GM21576 (cell line): ENCODE results near the gene GOPC.
A peak's percentile ranks its signal among the peaks of the same experiment; 100 is the strongest.

Source experiments
- ATAC-seq: cut with Tn5 transposase; IDR thresholded peaks from one replicate; pipeline ENCODE4 v1.9.1; 2021; ENCODE audit warnings: mild to moderate bottlenecking, moderate library complexity; ENCODE audit not compliant: unreplicated experiment

Gene GOPC

DNA sequence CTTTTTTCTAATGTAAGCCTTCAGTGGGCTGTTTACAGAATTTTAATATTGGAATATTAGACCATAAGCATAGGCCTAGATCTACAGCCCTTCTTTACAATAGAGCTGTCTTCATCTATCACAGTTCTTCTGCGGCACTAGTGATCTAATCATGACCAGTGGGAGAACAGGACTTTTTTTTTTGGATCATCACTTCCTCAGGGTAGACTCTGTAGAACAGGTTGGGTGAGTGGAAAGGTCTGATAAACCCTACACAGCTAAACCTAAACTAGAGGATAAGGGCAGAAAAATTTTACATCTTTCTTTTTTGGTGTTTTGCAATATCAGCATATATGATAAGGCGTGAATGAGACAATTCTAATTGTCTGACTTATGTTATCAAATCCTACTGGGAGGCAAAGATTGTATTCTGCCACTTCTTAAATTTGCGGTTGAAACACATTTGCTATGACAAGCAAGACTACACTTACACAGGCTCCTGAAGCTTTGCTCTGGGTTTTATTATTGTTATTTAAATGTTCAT, 52.2 kb downstream of the GOPC start:
- no peak for ATAC-seq

DNA sequence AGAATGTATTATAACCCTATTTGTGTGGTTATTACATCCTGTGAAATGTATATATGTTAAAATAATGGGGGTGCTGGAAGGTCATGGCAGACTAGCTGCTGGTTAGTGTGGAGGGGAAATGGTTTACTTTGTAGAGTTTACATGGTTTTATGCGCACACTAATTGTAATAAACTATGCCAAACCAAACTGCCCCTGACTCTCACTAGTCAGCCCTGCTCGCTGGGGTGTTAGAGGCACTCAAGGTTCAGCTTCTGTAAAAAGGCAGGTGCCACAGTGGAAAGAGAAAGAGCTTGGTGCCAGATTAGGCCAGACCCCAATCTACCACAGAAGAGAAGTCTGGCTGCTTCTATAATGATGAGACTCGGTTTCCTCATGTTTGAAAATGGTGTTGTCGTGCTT, 52.7 kb downstream of the GOPC start:
- ATAC-seq = no peak

DNA sequence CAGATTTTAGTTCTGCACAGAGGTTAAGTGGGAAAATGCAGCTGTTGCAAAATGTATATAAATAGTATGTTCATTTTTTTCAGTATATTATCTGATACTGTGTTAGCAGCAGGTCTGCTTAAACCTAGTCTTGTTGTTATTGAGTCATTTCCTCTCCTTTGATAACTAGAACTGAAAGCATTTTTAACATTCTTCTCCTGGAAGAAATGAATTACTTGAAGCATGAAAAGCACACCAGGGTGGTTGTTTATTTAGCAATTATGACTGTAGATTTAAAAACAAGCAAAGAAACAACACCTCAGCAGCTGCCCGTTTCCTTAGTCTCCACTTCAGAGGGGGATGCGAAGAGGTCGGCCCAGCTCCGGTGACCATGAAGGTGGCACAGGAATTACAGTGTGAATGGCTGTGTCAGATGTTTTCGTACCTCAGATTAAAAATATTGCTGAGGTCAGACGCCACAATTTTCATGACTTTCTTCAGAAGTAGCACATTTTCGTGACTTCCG, 53.5 kb downstream of the GOPC start:
- ATAC-seq = no peak

DNA sequence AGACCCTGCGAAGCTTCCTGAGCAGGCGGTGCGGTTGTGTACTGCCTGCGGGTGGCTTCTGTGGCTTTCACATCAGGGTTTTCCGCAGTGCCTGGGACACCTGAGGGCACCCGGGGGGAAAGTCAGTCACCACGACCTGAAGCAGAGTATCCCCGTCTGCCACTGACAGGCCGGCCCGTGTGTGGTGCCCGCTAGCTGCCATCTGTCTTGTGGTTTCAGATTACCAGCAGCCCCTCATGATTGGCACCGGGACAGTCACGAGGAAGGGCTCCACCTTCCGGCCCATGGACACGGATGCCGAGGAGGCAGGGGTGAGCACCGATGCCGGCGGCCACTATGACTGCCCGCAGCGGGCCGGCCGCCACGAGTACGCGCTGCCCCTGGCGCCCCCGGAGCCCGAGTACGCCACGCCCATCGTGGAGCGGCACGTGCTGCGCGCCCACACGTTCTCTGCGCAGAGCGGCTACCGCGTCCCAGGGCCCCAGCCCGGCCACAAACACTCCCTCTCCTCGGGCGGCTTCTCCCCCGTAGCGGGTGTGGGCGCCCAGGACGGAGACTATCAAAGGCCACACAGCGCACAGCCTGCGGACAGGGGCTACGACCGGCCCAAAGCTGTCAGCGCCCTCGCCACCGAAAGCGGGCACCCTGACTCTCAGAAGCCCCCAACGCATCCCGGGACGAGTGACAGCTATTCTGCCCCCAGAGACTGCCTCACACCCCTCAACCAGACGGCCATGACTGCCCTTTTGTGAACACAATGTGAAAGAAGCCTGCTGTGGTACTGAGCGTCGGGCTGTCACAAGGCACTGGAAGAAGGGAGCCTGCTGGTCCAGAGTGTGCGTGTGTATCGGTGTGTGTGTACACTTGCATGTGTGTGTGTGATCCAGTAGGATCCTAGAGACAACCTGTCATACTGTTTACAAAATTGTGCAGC, 54.4 kb downstream of the GOPC start:
- ATAC-seq = peak; percentile 51

DNA sequence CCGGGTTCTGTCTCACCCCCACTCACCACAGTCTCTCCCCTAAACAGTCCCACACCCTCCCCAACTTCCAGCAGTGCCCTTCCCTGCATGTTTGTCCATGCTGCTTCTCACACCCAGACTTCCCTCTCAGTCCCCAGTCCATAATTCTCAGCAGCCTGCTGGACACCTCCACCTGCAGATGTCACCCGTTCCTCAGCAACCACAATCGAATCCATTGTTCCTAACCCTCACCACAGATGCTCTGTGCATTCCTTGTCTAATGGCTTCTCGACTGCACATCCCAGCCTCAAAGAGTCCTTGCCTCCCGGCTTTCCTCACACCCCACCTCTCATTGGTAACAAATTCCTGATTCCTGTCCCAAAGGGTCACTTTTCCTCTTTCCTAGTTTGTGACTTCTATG, 55.6 kb downstream of the GOPC start:
- no peak for ATAC-seq

DNA sequence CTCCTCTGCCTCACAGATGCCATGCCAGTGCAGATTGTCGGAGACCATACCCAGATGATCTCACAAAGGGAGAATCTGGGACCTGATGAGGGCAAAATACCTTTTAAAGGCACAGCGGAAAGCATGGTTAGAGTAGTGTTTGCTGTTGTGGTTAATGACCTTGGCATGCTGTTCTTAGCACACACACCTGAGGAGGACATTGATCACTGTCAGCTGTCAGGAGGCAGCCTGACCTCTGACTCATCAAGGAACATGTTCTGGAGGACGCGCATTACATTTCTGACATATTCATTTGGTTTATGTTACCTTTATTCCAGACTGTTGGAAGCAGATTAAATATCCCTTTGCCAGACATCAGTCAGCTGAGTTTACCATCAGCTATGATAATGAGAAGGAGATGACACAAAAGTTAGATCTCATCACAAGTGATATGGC, 57.1 kb downstream of the GOPC start:
- no peak for ATAC-seq

DNA sequence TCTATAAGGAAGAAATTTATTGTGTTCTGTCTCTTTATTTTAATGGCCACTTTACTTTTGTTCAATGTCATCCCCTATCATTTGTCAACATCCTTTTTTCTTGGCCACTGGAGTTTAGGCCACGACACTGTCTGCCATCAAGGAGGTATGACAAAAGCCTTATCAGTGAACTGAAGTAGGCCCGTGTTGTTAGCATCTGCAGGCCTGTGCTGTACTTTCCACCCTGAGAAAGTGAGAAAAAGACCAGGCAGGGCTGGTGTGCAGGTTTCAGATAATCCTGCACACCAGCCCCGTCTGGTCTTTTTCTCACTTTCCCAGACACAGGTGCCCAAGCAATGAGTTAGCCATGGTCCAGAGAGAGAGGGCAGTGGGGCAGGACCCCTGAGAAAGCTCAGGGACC, 57.6 kb downstream of the GOPC start:
- ATAC-seq = no peak

DNA sequence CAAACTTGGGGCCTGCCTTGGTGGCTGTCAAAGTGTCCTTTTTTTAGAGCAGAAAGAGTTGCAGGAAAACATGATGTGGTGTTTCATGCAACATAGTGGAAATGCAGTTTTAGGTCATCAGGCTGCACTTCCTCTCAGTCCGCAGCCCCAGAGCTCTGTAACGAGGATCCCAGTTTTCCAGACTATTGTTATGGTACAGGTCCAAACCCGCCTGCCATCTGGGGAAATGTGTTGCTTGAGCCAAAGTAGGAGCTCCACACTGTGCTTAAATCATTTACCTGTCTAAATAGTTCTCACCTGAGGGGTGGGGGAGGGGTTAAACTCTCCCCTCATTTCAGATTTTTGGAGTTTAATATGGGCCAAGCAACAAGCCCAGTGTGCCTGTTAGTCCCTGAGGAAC, 59.8 kb downstream of the GOPC start:
- no peak for ATAC-seq

DNA sequence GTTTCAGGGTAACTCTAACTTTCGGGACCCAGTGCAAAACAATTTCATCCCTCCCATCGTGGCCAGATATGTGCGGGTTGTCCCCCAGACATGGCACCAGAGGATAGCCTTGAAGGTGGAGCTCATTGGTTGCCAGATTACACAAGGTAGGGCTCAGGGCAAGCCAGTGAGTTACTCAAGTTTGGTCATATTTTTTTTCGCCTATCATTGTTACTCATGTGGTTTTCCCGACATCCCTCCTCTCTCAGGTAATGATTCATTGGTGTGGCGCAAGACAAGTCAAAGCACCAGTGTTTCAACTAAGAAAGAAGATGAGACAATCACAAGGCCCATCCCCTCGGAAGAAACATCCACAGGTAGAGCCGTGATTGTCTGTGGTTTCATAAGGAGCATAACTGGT, 61.6 kb downstream of the GOPC start:
- no peak for ATAC-seq

DNA sequence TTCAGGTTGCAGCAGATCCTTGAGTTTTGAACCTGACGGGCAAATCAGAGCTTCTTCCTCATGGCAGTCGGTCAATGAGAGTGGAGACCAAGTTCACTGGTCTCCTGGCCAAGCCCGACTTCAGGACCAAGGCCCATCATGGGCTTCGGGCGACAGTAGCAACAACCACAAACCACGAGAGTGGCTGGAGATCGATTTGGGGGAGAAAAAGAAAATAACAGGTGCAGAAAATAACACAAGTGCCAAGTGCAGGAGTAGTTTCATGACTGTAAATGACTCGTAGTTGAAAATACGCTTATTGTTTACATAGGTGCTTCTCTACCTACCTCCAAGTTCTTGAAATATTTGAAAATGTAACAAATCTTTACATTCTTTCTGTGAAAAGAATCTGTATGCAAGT, 63.7 kb downstream of the GOPC start:
- no peak for ATAC-seq

DNA sequence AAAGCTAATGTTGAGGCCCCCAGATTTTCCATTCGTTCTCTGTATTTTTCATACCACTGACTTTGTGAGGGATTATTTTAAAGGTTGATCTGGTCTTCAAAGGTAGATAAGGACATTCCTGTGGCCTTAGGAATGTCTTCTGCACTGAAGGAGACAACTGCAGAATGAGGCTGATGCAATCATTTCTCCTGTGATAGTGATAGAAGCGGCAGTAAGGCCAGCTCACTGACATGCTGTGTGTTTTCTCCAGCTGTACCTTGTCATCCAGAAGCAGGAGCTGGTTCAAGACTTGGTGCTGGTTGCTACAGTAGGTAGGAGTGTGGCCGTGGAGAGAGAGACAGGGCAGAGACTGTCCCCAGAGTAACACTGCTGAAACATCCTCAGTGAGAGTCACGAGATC, 66.0 kb downstream of the GOPC start:
- ATAC-seq = no peak

DNA sequence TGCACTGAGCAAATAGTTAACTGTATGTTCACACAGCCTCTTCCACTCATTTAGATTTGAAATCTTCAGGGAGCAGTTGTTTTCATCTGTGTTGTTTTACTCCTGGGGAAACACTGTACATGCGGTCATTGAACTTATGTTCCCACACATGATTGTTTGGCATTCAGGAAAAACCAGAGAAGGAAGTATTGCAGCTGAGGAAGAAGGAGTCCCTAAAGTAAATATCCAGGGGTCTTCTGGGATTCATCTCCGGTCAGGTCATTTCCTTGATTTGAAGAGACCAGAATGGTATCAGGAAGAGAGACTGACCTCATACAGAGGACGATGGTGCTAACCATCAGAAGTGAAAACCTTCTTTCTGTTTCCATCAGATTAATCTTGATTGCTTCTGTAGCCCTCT, 67.3 kb downstream of the GOPC start:
- ATAC-seq = no peak

DNA sequence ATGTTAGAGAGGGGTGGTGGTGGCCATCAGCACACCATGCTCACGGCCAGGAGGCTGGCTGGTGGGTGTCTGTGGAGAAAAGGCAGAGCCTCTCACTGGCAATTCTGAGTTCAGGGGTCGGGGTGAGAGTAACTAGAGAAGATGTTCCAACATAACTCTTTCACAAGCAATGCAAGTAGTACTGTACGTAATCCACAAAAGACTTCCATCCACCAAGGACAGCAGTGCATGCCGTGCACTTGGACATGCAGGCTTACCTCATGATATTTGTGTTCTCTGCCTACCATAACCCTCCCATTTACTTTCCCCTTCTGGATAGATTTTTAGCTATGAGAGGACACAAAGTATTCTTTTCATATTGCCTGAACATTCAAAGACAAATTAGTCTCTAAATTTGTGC, 68.5 kb downstream of the GOPC start:
- no peak for ATAC-seq

DNA sequence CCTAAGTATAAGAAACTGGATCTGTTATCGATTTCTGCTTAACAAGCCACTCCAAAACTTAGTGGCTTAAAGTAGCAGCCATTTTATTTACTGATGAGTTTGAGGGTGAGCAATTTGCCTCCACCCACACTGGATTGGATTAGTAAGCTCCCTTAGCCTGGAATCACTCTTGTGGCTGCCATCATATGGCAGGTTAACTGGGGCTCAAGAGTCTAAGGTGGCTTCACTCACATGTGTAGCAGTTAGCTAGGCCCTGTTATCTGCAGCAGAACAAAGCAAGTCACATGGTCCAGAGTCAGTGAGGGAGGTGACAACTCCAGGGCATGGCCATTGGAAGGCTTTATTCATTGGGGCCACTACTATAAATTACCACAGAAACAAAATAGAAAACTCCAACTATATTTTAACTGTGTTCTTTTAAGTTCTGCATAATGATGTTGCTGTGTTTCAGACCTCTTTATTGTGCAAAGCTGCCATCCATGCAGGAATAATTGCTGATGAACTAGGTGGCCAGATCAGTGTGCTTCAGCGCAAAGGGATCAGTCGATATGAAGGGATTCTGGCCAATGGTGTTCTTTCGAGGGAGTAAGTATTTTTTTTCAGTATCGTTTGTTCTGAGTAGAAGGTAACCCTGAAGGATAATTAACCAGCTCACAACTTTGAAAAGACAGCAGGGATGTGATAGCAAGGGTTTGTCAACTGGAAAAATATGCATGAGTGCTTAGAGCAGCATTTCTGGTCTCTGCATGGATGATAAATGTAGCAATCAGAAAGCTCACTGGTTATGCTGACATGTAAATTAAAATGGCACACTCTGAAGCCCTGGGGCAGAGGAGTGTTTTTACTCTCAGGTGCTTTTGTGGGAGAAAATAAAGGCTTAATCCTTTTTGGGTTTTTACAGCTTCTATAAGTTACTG, 70.2 kb downstream of the GOPC start:
- ATAC-seq = no peak

DNA sequence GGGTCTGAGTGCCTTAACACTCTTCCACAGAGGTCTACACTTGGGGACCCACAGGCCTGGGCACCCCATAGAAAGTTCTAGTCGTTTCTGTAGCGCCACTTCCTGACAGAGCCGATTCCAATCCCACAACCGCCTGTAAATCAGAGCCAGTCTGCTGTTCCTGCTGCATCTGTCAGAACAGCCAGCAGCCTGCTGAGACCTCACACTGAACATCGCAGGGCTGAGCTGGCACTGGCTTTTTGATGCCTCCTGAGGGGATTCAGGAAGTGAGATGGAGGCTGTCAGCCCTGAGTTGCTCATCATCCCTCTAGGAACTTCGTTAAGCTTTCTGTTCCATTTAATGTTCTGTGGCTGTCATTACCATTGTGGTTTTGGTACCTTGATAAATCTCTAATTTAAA, 71.0 kb downstream of the GOPC start:
- ATAC-seq = no peak

DNA sequence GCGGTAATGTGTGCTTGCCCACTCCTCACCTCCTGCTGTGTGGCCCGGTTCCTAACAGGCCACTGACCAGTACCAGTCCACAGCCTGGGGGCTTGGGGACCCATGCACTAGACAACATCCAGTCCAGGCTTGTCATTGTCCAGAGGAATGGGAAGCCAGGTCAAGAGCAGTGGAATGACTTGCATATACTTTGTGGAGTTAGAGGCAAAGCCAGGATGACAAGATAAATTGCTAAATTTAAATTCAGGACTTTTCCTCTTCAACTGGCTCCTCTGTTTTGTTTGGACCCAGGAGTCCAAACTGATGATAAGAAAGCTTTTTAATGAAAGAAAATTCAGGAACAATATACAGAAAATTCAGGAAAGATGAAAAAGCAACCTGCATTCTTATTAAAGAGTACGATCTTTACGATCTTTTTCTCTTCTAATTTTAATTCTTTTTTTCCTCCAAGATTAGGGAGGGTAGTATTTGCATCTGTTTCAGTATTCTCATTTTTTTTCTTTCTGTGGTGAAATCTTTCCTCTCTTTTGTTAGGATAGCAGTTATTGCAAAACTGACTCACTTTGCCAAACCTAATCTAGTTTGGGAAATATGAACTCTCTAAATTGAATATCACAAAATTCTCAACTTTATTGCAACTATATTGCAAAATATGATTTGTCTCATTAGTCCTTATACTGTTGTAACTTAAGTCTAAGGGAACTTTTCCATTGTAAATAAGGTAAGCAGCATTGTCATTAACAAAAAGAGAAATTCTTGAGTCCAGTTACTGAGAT, 71.7 kb downstream of the GOPC start:
- ATAC-seq = no peak

DNA sequence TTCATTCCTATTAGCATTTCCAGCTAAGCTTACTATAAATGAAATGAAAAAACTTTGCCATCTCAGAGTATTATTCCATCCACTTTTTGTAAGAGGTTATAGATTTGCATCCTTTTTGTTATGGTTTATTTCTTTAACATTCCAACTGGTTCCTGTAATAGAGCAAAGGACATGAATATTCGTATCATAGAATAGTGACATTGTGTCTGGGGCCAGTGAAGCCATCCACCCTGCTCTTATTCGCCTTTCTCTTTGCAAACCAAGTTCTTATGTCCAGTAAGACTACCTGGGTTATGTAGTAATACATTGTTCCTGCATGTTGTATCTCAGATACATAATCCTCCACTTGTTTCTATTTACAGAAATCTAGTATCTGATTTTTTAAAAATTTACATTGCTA, 76.7 kb downstream of the GOPC start:
- ATAC-seq = no peak

DNA sequence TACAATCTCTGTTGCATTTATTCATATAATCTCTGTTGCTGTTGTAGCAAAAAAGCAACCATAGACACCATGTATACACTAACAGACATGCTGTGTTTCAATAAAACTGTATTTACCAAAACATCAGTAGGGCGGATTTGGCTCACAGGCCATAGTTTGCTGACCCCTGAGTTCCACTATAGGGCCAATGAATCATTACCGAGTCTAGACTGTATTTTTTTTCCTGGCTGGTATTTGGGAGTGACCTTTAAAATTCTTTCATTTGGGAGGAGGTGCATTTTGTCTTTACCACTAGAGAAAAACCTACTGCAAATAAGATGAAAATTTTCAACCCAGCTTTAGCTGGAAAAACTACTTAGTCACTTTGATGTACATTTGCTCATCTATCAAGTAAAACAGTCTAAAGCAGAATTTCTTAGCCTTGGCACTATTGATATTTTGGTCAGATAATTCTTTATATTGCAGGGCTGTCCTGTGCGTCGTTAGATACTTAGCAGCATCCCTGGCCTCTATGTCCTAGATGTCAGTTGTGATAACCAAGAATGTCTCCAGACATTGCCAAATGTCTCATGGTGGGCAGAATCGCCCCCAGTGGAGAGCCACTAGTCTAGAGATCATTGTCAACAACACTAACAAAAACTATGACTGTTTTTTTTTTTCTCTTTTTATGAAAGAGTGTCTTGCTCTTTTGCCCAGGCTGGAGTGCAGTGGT, 80.4 kb downstream of the GOPC start:
- no peak for ATAC-seq

DNA sequence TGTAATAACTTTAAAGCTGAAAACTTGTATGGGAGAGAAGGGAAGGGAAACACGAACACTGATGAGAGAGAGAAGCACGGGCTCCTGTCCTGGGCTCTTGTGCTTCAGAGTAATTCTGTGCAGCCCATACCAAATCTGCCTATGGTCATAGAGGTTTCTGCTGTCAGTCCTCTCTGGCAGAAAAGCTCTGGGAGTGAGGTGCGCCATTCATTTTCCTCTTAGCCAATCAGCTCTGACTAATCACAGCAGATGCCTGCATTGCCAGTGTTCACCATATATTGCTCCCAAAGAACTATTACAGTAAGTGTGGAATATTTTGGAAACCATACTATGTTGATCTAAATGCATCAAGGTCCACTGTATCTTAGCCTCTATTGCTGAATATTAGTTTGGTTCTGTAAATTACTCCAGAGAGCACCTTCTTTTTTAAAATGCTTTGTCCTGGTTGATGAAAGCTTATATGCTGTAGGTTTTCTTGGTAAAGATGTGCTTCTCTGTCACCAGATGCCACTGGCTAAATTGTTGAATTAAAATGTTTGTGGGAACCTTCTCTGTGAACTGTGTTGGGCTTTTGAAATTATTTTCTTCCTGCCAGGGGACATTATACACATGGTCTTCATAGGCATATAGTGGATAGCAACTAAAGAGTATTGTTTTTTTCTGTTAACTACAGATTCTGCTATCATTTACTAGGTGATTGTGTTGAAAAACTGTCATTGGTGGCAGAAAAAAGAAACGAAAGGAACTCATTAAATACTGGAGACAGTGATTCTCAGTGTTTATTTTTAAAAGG, 81.5 kb downstream of the GOPC start:
- ATAC-seq = no peak
